SU-DHL-6 (cell line): Measurements from ENCODE around the gene CYP2C19.
"Not testable (repeated sequence)": the region's sequence is repeated elsewhere in the genome, so short reads cannot be mapped to it uniquely, and the experiment has no call there.

Experiments used
- H2AFZ ChIP-seq: fragments of 200-600 bp; sonication (generic); 2 replicates; pipeline ENCODE4 v1.6.1; 2014; ENCODE audit warnings: low read depth, mild to moderate bottlenecking, moderate library complexity, mixed read lengths, antibody characterized with exemption, low read length; ENCODE audit not compliant: severe bottlenecking
- H3F3A ChIP-seq: fragments of 200-600 bp; shearing (Covaris generic); 2 replicates; pipeline ENCODE4 v1.6.0; 2016; ENCODE audit warnings: antibody characterized with exemption, mild to moderate bottlenecking; ENCODE audit not compliant: insufficient read depth
- H3K27ac ChIP-seq: fragments of 200-600 bp; sonication (generic); 2 replicates; pipeline ENCODE4 v1.5.1; 2016; ENCODE audit warnings: low read depth, mild to moderate bottlenecking, low read length, moderate library complexity, mixed read lengths
- H3K27me3 ChIP-seq: fragments of 200-600 bp; sonication (generic), shearing (Covaris generic); 2 replicates; pipeline ENCODE4 v1.6.0; 2014; ENCODE audit warnings: mild to moderate bottlenecking, low read length
- H3K36me3 ChIP-seq: fragments of 200-600 bp; sonication (generic); 2 replicates; pipeline ENCODE4 v1.6.1; 2014; ENCODE audit warnings: mild to moderate bottlenecking, low read length, mixed read lengths
- H3K4me2 ChIP-seq: fragments of 300-600, 200-600 bp; shearing (Covaris generic), sonication (generic); 2 replicates; pipeline ENCODE4 v1.6.0; 2014; ENCODE audit warnings: low read length, low read depth, mild to moderate bottlenecking; ENCODE audit not compliant: poor library complexity, severe bottlenecking
- H3K4me3 ChIP-seq: fragments of 200-600 bp; sonication (generic); 2 replicates; pipeline ENCODE4 v1.5.1; 2014; ENCODE audit warnings: antibody characterized with exemption, low read length, mild to moderate bottlenecking, mixed read lengths; ENCODE audit not compliant: insufficient read depth, poor library complexity, severe bottlenecking
- H3K79me2 ChIP-seq: fragments of 200-600 bp; sonication (generic); 2 replicates; pipeline ENCODE4 v1.6.1; 2014; ENCODE audit warnings: mild to moderate bottlenecking, low read length, moderate library complexity; ENCODE audit not compliant: insufficient read depth
- H3K9ac ChIP-seq: fragments of 200-600 bp; sonication (generic); 2 replicates; pipeline ENCODE4 v1.7.0; 2014; ENCODE audit warnings: mild to moderate bottlenecking, low read length
- H3K9me2 ChIP-seq: fragments of 200-600 bp; sonication (generic); replicated peaks from 2 replicates; pipeline ENCODE4 v1.6.1; 2014; ENCODE audit warnings: low read length; ENCODE audit not compliant: insufficient read depth
- H3K9me3 ChIP-seq: fragments of 200-600 bp; sonication (generic); 2 replicates; pipeline ENCODE4 v1.6.1; 2014; ENCODE audit warnings: low read length, mixed read lengths; ENCODE audit not compliant: insufficient read depth
- H4K20me1 ChIP-seq: fragments of 200-600 bp; sonication (generic); 2 replicates; pipeline ENCODE4 v1.6.1; 2014; ENCODE audit warnings: low read depth, mild to moderate bottlenecking, antibody characterized with exemption, low read length, moderate library complexity, mixed read lengths
- EZH2phosphoT487 ChIP-seq: fragments of 200-600 bp; sonication (generic), shearing (Covaris generic); conservative IDR thresholded peaks from 2 replicates; pipeline ENCODE4 v1.6.1; 2018; ENCODE audit warnings: mild to moderate bottlenecking, antibody characterized with exemption, low read length, moderate library complexity, mixed read lengths
- TF ChIP-seq, protein P1 (sequence below): fragments of 200-600 bp; sonication (generic); IDR thresholded peaks from one replicate; pipeline ENCODE4 v1.5.1; 2017; ENCODE audit warnings: antibody characterized with exemption, mild to moderate bottlenecking, low read length, moderate library complexity; ENCODE audit not compliant: insufficient read depth, poor library complexity, severe bottlenecking

The CYP2C19 gene

GRCh38 chr10:94757916-94758315 is 4.6 kb upstream of the CYP2C19 start:
- Histone ChIP-seq H3K36me3 (no peaks in the 10 kb centered on the region), H3K79me2 (no peaks in the 10 kb centered on the region), H3F3A (no peaks in the 10 kb centered on the region), H3K9me3 (no peaks in the 10 kb centered on the region), H3K9ac (no peak overlapping the region), H3K27me3 (no peaks in the 10 kb centered on the region), H4K20me1 (no peaks in the 10 kb centered on the region), H3K4me3 (no peak overlapping the region), H2AFZ (no peak overlapping the region), H3K4me2 (no peak overlapping the region), H3K27ac (no peak overlapping the region), H3K9me2 (no peaks in the 10 kb centered on the region)
- no peak for TF ChIP-seq EZH2phosphoT487
- TF ChIP-seq, protein P1, sequence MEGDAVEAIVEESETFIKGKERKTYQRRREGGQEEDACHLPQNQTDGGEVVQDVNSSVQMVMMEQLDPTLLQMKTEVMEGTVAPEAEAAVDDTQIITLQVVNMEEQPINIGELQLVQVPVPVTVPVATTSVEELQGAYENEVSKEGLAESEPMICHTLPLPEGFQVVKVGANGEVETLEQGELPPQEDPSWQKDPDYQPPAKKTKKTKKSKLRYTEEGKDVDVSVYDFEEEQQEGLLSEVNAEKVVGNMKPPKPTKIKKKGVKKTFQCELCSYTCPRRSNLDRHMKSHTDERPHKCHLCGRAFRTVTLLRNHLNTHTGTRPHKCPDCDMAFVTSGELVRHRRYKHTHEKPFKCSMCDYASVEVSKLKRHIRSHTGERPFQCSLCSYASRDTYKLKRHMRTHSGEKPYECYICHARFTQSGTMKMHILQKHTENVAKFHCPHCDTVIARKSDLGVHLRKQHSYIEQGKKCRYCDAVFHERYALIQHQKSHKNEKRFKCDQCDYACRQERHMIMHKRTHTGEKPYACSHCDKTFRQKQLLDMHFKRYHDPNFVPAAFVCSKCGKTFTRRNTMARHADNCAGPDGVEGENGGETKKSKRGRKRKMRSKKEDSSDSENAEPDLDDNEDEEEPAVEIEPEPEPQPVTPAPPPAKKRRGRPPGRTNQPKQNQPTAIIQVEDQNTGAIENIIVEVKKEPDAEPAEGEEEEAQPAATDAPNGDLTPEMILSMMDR: no peak

DNA sequence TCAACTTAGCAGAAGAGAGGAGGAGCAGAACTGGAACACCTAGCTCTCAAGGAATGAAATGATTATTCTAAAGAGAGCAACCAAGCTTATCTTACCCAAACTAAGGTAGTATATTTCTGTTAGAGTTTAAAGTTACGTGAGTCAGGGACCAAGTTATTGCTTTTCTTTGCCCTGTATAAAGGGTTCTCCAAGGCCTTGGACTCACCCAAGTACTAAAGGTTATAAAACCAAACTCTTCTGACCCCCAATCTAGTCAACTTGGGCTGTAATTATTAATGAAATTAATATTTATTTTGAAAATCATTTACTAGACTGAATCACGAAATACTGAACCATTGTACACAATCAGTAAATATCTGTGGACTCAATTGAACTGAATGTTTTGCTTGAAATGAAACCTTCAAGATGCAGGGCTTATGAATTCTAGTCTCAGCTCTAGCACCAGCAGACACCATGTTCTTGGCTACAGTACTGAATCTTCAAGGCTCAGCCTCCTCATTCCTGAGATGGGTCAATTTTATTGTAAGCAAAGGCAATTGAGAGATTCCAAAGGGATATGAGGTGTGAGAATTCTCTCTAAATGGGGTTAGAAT is 1.8 kb upstream of the CYP2C19 start:
- H3K4me2 ChIP-seq: no peak overlapping the region
- TF ChIP-seq, protein P1: no peak
- no peak for TF ChIP-seq EZH2phosphoT487
- H3K27ac ChIP-seq: no peak overlapping the region
- no peaks in the 10 kb centered on the region for H3K79me2 ChIP-seq
- no peak overlapping the region for H3K4me3 ChIP-seq
- no peaks in the 10 kb centered on the region for H3K9me2 ChIP-seq
- no peak overlapping the region for H2AFZ ChIP-seq
- H3K36me3 ChIP-seq: no peaks in the 10 kb centered on the region
- H3K9me3 ChIP-seq: no peaks in the 10 kb centered on the region
- H3K27me3 ChIP-seq: no peaks in the 10 kb centered on the region
- no peaks in the 10 kb centered on the region for H4K20me1 ChIP-seq
- H3K9ac ChIP-seq: no peak overlapping the region
- H3F3A ChIP-seq: no peaks in the 10 kb centered on the region

GRCh38 chr10:94775425-94775824 is 12.9 kb downstream of the CYP2C19 start:
- H4K20me1 ChIP-seq, H3K36me3 ChIP-seq, H3K79me2 ChIP-seq, H3K27ac ChIP-seq, H2AFZ ChIP-seq, H3K9ac ChIP-seq, H3K27me3 ChIP-seq, H3K9me3 ChIP-seq, H3K4me3 ChIP-seq, H3K4me2 ChIP-seq, H3K9me2 ChIP-seq, H3F3A ChIP-seq: not testable (repeated sequence)

GRCh38 chr10:94777886-94778458 is 15.5 kb downstream of the CYP2C19 start:
- Histone ChIP-seq H3K9me2 (no peaks in the 10 kb centered on the region), H3K27ac (no peak overlapping the region), H3K4me2 (no peak overlapping the region), H3K4me3 (no peak overlapping the region), H4K20me1 (no peaks in the 10 kb centered on the region), H3K27me3 (no peaks in the 10 kb centered on the region), H3K9ac (no peak overlapping the region), H3K79me2 (no peaks in the 10 kb centered on the region), H3F3A (no peaks in the 10 kb centered on the region), H3K36me3 (no peaks in the 10 kb centered on the region), H3K9me3 (no peaks in the 10 kb centered on the region), H2AFZ (no peak overlapping the region)
- TF ChIP-seq, protein P1: no peak
- TF ChIP-seq EZH2phosphoT487: no peak
